HPDE6-E6E7 (cell line): ENCODE results near the gene LCNL1.

ENCODE experiments used
- DNase-seq: peaks from one replicate; pipeline ENCODE4 v3.0.0; 2011; ENCODE audit warnings: missing footprints; ENCODE audit errors: extremely low spot score

The LCNL1 gene

GRCh38 chr9:136960212-136960937, 22.4 kb upstream of the LCNL1 start:
- no peak for DNase-seq

- DNase-seq = no peak
Observed at GRCh38 chr9:136960938-136961275, 21.9 kb upstream of the LCNL1 start.

- no peak for DNase-seq
Observed at GRCh38 chr9:136961279-136962065, 21.3 kb upstream of the LCNL1 start.

- DNase-seq = no peak
Observed at GRCh38 chr9:136962163-136962562, 20.6 kb upstream of the LCNL1 start.

GRCh38 chr9:136962701-136963248, 20.0 kb upstream of the LCNL1 start:
- DNase-seq = no peak

GRCh38 chr9:136963341-136963740, 19.5 kb upstream of the LCNL1 start:
- no peak for DNase-seq

GRCh38 chr9:136963751-136964150, 19.0 kb upstream of the LCNL1 start:
- DNase-seq = no peak

- no peak for DNase-seq
Observed at GRCh38 chr9:136964171-136964689, 18.6 kb upstream of the LCNL1 start.

- no peak for DNase-seq
Observed at GRCh38 chr9:136964833-136965422, 17.9 kb upstream of the LCNL1 start.

- DNase-seq = no peak
Observed at GRCh38 chr9:136965771-136966484, 16.9 kb upstream of the LCNL1 start.

- DNase-seq = no peak
Observed at GRCh38 chr9:136968333-136969127, 14.3 kb upstream of the LCNL1 start.

GRCh38 chr9:136969150-136969549, 13.6 kb upstream of the LCNL1 start:
- no peak for DNase-seq

- no peak for DNase-seq
Observed at GRCh38 chr9:136969774-136970173, 13.0 kb upstream of the LCNL1 start.

GRCh38 chr9:136970361-136970760, 12.4 kb upstream of the LCNL1 start:
- no peak for DNase-seq

GRCh38 chr9:136971746-136972145, 11.0 kb upstream of the LCNL1 start:
- DNase-seq = no peak

- no peak for DNase-seq
Observed at GRCh38 chr9:136972335-136972734, 10.5 kb upstream of the LCNL1 start.

GRCh38 chr9:136972743-136973142, 10.1 kb upstream of the LCNL1 start:
- no peak for DNase-seq

GRCh38 chr9:136973618-136974617, 8.9 kb upstream of the LCNL1 start:
- DNase-seq = no peak

GRCh38 chr9:136974817-136975535, 7.8 kb upstream of the LCNL1 start:
- no peak for DNase-seq
